HepG2 (cell line): ENCODE measurements around the gene FOXA3. TPM values are rescaled to one million over a fixed set of nuclear protein-coding genes. Genes with fewer than 3 reads are reported as not detected.

Experiments used
- ATAC-seq: fragments of 200-7000 bp; cut with Tn5 transposase; 3 replicates; pipeline ENCODE4 v1.9.1; 2020; ENCODE audit warnings: mild to moderate bottlenecking, moderate library complexity
- BruUV-seq: library from RNA; stranded (reverse); fragments of 400-500 nt; replicated peaks from 2 replicates; lab custom pipeline; 2021; lab: Mats Ljungman, UMichigan
- CTCF ChIA-PET: fragments of 300-600 bp; formaldehyde crosslinking; extraction: SDS; loops from one replicate; lab custom pipeline; 2021; ENCODE audit warnings: low total read pairs, inconsistent platforms, low intra/inter-chr PET ratio; lab: Yijun Ruan, JAX
- POLR2A ChIA-PET: fragments of 350-600 bp; sonication (Branson Sonifier 250); formaldehyde crosslinking; loops from one replicate; lab custom pipeline; 2020; ENCODE audit warnings: antibody characterized with exemption, inconsistent platforms; lab: Yijun Ruan, JAX
- DNase-seq: peaks from one replicate; pipeline ENCODE4 v3.0.0-alpha.2; 2015; ENCODE audit warnings: low spot score
- FAIRE-seq: peaks from 3 replicates; lab custom pipeline; 2011; peaks lifted over from hg19 to GRCh38; lab: Jason Lieb, UNC
- H2AFZ ChIP-seq: one replicate; pipeline ENCODE4 v1.6.1; 2011; ENCODE audit warnings: low read length, inconsistent platforms
- H3K27ac ChIP-seq: fragments of 300-600 bp; 3 replicates; pipeline ENCODE4 v1.8.0; 2011; ENCODE audit warnings: mixed run types, mild to moderate bottlenecking, mixed read lengths, low read length, inconsistent platforms; ENCODE audit not compliant: insufficient read depth; ENCODE audit errors: extremely low read length
- H3K27me3 ChIP-seq, 2 experiments: fragments of 200-600 bp in 1 of 2; 2 replicates in 1 of 2; 3 replicates in 1 of 2; pipeline versions ENCODE4 v1.6.0 to v1.8.0; 2011; ENCODE audit warnings: low read length in 2 of 2, mild to moderate bottlenecking in 2 of 2, moderate library complexity in 2 of 2, inconsistent platforms in 1 of 2; ENCODE audit not compliant: insufficient read depth in 2 of 2, control insufficient read depth in 1 of 2
- H3K36me3 ChIP-seq, 2 experiments: fragments of 200-600 bp in 1 of 2; replicated peaks in 1 of 2; 2 replicates in 1 of 2; 3 replicates in 1 of 2; pipeline versions ENCODE4 v1.5.1 to v1.8.0; 2011; ENCODE audit warnings: low read length in 2 of 2, inconsistent platforms in 1 of 2; ENCODE audit not compliant: insufficient read depth in 2 of 2, control insufficient read depth in 1 of 2
- H3K4me1 ChIP-seq: 2 replicates; pipeline ENCODE4 v1.5.1; 2012; ENCODE audit warnings: low read length, inconsistent platforms; ENCODE audit not compliant: insufficient read depth
- H3K4me2 ChIP-seq: 2 replicates; pipeline ENCODE4 v1.6.0; 2011; ENCODE audit warnings: low read depth, low read length, inconsistent platforms
- H3K4me3 ChIP-seq, 3 experiments: fragments of 200-600 bp in 1 of 3; sonication (generic), shearing (Covaris generic) in 1 of 3; replicated peaks in 1 of 3; 2 replicates each; pipeline ENCODE4 v1.5.1; 2011 to 2016; ENCODE audit warnings: low read length in 3 of 3, inconsistent platforms in 2 of 3, low read depth in 2 of 3, mild to moderate bottlenecking in 2 of 3, control low read depth in 1 of 3, mixed read lengths in 1 of 3; ENCODE audit not compliant: insufficient read depth in 1 of 3
- H3K79me2 ChIP-seq: one replicate; pipeline ENCODE4 v1.6.1; 2011; ENCODE audit warnings: low read length, inconsistent platforms; ENCODE audit not compliant: insufficient read depth
- H3K9ac ChIP-seq: 2 replicates; pipeline ENCODE4 v1.6.0; 2011; ENCODE audit warnings: mild to moderate bottlenecking, low read depth, low read length, inconsistent platforms; ENCODE audit not compliant: insufficient read depth
- H3K9me3 ChIP-seq: 2 replicates; pipeline ENCODE4 v1.5.1; 2012; ENCODE audit warnings: mild to moderate bottlenecking, low read length
- H4K20me1 ChIP-seq: 2 replicates; pipeline ENCODE4 v1.6.0; 2011; ENCODE audit warnings: inconsistent platforms, mild to moderate bottlenecking, low read length, moderate library complexity; ENCODE audit not compliant: insufficient read depth
- AGO2 ChIP-seq: fragments of 200-400 bp; formaldehyde crosslinking; optimal IDR thresholded peaks from 2 replicates; pipeline ENCODE3; 2017; ENCODE audit warnings: mild to moderate bottlenecking, low read depth, low read length, moderate library complexity
- HOXA9 ChIP-seq: sonication (generic); formaldehyde crosslinking; IDR thresholded peaks from 2 replicates; pipeline ENCODE4 v1.8.1; 2022; ENCODE audit warnings: missing genetic modification reagents, mild to moderate bottlenecking, moderate library complexity, borderline replicate concordance
- RARA ChIP-seq: IDR thresholded peaks from 2 replicates; pipeline ENCODE4 v1.6.1; 2016; ENCODE audit warnings: missing genetic modification reagents, missing compliant biosample characterization
- ZNF383 ChIP-seq: sonication (generic); formaldehyde crosslinking; IDR thresholded peaks from 2 replicates; pipeline ENCODE4 v1.4.0; 2020; ENCODE audit warnings: missing genetic modification reagents, mild to moderate bottlenecking, borderline replicate concordance
- WGBS: methylation state at CpG from one replicate; pipeline ENCODE4 v1.1.6; 2017; ENCODE audit warnings: low lambda C conversion rate; 5-methylcytosine and 5-hydroxymethylcytosine counted together
- in situ Hi-C: cut with HindIII; loops from 2 replicates; pipeline ENCODE4 v1.10.0; 2017; ENCODE audit warnings: low pct_unique_long_range_greater_than_20kb; ENCODE audit not compliant: extremely low pct_ligation_motif_present
- intact Hi-C: fragments of 100-400 bp; cut with micrococcal nuclease; formaldehyde crosslinking; loops from one replicate; pipeline ENCODE4 v1.10.0; 2022; ENCODE audit not compliant: unreplicated experiment
- polyA plus RNA-seq, 8 experiments: library from polyadenylated mRNA; depleted of rRNA in 3 of 8; stranded (reverse) in 7 of 8; unstranded in 1 of 8; fragments of >200 nt; fragmentation: Illumina TruSeq in 4 of 8; extraction: Trizol in 4 of 8; gene quantifications; 2 replicates each; pipeline versions ENCODE4 v1.2.1 to v1.2.3, GENCODE V29; 2011 to 2016; ENCODE audit warnings: low read depth in 4 of 8, missing spikeins in 1 of 8, mixed read lengths in 1 of 8; ENCODE audit not compliant: insufficient read depth in 1 of 8
- total RNA-seq, 5 experiments: library from RNA; depleted of rRNA; stranded (reverse); fragments of >200 nt; fragmentation: Illumina TruSeq; extraction: Trizol; gene quantifications; 2 replicates each; pipeline ENCODE4 v1.2.3, GENCODE V29; 2016; ENCODE audit warnings: low read depth in 1 of 5
- TF ChIP-seq, protein P1 (sequence below): sonication (generic); formaldehyde crosslinking; IDR thresholded peaks from 2 replicates; pipeline ENCODE4 v1.4.0; 2020; ENCODE audit warnings: mild to moderate bottlenecking, missing genetic modification reagents

Gene FOXA3
- total and polyA plus RNA-seq, 2 of the 13 experiments (the other 11 are each of a cell fraction or from before 2014, with no cell fraction given): 29.8 to 47.6 TPM

DNA sequence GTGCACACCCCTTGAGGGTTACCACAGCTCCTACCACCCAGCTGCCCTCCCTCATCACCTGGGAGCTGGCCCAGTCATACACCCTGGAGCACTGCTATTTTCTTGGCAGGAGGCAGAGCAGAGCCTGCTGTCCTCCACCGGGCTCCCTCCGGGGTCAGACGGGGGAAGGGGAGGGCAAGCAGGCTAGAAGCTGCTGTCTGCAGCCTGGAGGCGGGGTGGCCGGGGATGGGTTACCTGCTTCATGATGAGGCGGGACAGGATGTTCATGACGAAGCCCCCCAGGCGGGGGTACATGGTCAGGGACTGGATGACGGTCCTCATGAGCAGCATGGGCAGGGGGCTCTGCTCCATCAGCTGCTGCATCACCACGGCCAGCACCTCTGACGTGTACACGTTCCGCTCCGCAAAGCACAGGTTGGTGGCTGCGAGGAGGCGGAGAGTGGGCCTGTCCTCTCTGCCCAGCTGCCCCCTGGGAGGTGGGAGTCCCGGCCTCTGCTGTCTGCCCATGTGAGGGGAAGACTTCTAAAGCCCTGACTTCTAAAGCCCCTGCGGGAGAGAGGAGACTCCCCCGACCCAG is 46.3 kb upstream of the FOXA3 start (continued):
- peak; percentile 52 for TF ChIP-seq AGO2
- TF ChIP-seq HOXA9 (CRISPR knock-in tag): no peak
- TF ChIP-seq, protein P1, sequence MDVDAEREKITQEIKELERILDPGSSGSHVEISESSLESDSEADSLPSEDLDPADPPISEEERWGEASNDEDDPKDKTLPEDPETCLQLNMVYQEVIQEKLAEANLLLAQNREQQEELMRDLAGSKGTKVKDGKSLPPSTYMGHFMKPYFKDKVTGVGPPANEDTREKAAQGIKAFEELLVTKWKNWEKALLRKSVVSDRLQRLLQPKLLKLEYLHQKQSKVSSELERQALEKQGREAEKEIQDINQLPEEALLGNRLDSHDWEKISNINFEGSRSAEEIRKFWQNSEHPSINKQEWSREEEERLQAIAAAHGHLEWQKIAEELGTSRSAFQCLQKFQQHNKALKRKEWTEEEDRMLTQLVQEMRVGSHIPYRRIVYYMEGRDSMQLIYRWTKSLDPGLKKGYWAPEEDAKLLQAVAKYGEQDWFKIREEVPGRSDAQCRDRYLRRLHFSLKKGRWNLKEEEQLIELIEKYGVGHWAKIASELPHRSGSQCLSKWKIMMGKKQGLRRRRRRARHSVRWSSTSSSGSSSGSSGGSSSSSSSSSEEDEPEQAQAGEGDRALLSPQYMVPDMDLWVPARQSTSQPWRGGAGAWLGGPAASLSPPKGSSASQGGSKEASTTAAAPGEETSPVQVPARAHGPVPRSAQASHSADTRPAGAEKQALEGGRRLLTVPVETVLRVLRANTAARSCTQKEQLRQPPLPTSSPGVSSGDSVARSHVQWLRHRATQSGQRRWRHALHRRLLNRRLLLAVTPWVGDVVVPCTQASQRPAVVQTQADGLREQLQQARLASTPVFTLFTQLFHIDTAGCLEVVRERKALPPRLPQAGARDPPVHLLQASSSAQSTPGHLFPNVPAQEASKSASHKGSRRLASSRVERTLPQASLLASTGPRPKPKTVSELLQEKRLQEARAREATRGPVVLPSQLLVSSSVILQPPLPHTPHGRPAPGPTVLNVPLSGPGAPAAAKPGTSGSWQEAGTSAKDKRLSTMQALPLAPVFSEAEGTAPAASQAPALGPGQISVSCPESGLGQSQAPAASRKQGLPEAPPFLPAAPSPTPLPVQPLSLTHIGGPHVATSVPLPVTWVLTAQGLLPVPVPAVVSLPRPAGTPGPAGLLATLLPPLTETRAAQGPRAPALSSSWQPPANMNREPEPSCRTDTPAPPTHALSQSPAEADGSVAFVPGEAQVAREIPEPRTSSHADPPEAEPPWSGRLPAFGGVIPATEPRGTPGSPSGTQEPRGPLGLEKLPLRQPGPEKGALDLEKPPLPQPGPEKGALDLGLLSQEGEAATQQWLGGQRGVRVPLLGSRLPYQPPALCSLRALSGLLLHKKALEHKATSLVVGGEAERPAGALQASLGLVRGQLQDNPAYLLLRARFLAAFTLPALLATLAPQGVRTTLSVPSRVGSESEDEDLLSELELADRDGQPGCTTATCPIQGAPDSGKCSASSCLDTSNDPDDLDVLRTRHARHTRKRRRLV (CRISPR knock-in tag): no peak

DNA sequence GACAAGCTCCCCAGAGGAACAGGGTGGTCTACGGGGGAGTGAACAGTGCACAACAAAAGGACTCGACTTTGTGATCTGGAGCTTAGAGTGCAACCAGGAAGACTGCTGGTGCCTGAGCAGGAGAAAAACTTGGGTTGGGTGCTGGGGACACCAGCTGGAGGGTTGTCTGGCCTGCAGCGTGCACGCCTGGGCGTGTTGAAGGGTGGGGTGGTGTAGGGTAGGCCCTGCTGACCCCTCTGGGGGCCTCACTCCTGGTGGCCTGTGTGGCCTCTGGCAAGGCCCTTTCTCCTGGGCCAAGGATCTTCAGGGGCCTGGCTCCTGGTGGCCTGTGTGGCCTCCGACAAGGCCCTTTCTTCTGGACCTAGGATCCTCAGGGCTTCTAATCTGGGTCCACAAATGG is 44.4 kb upstream of the FOXA3 start:
- in situ Hi-C loops: loop anchor here (10.0 kb wide), 1 partner anchor 195 kb away; no protein-coding TSS in a partner anchor
- no peaks in the 10 kb centered on the region for H4K20me1 ChIP-seq
- no peak overlapping the region for H3K4me3 ChIP-seq
- 90% methylated on average over 5 of the region's 6 CpGs for WGBS
- CTCF ChIA-PET: interaction anchor here (1.8 kb wide), 1 partner anchor 64 kb away, joined by 4 read pairs; no protein-coding TSS in a partner anchor
- no peaks in the 10 kb centered on the region for H3K27me3 ChIP-seq
- POLR2A ChIA-PET: interaction anchor here (1.0 kb wide), 1 partner anchor 63 kb away, joined by 3 read pairs; no protein-coding TSS in a partner anchor
- H3K4me2 ChIP-seq: no peak overlapping the region
- BruUV-seq: no TSS peak
- H3K4me1 ChIP-seq: no peaks in the 10 kb centered on the region
- H2AFZ ChIP-seq: no peak overlapping the region
- no peaks in the 10 kb centered on the region for H3K9me3 ChIP-seq
- ATAC-seq (no peak), FAIRE-seq (no peak), DNase-seq (no peak)
- intact Hi-C loops: loop anchor here (5.0 kb wide), 2 partner anchors 193 to 258 kb away; no protein-coding TSS in a partner anchor
- no peak overlapping the region for H3K9ac ChIP-seq
- no peaks in the 10 kb centered on the region for H3K79me2 ChIP-seq
- no peak overlapping the region for H3K27ac ChIP-seq
- TF ChIP-seq ZNF383 (CRISPR knock-in tag): no peak
- TF ChIP-seq RARA: no peak
- H3K36me3 ChIP-seq: peaks cover 14 to 34% of the 10 kb centered on the region in 2 experiments
